ENCODE measurements around the gene ADAMTS20.

GRCh38 chr12:43305065-43305464 lies 246.9 kb downstream of the ADAMTS20 start:
- TF ChIP-seq EZH2 (IDR thresholded peaks at IDR 0.05; ENCODE audit: insufficient read depth, poor library complexity, severe bottlenecking) (no peak), EZH2phosphoT487 (IDR thresholded peaks at IDR 0.05; ENCODE audit: insufficient read depth, low read depth) (no peak)

Data from GM23248 (cell line).